Ovary (tissue), 3 donors: Measurements from ENCODE around the gene RNF223.

ENCODE experiments used
- CTCF ChIP-seq, 3 donors: fragments of 450-650 bp in 2 of 3; fragments of 200-600 bp in 1 of 3; IDR thresholded peaks; one replicate each; pipeline versions ENCODE4 v1.5.1 to v1.8.0; 2016 to 2022; ENCODE audit warnings: antibody characterized with exemption in 3 of 3, mild to moderate bottlenecking in 1 of 3
- POLR2A ChIP-seq: fragments of 450-650 bp; IDR thresholded peaks from one replicate; pipeline ENCODE4 v1.6.1; 2017; ENCODE audit warnings: antibody characterized with exemption, mild to moderate bottlenecking, moderate library complexity
- donor health status: DM: no; HTN: no; CAD: no.

GRCh38 chr1:1037366-1038327 is 36.5 kb downstream of the RNF223 start:
- TF ChIP-seq CTCF (IDR thresholded peaks at IDR 0.05) (no peak), POLR2A (no peak)
